ENCODE measurements around the gene KCNMA1.

DNA sequence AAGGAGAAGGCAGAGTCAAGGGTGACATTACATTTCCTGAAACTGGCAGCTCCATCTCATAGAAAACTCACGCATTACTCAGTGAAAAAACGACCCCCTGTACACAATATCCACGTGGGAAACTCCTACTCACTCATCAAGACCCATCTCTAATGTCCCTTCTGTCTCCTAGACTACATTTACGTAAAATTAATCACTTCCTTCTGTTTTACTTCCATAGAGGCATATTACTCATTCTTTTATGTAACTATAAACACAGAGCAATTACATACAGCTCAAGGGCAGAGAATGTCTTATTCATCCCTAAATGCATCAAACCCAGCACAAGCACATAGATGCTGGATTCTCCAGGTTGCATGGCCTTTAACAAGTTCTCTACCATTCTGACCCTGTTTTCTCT, 281.8 kb downstream of the KCNMA1 start:
- TF ChIP-seq, protein P1, sequence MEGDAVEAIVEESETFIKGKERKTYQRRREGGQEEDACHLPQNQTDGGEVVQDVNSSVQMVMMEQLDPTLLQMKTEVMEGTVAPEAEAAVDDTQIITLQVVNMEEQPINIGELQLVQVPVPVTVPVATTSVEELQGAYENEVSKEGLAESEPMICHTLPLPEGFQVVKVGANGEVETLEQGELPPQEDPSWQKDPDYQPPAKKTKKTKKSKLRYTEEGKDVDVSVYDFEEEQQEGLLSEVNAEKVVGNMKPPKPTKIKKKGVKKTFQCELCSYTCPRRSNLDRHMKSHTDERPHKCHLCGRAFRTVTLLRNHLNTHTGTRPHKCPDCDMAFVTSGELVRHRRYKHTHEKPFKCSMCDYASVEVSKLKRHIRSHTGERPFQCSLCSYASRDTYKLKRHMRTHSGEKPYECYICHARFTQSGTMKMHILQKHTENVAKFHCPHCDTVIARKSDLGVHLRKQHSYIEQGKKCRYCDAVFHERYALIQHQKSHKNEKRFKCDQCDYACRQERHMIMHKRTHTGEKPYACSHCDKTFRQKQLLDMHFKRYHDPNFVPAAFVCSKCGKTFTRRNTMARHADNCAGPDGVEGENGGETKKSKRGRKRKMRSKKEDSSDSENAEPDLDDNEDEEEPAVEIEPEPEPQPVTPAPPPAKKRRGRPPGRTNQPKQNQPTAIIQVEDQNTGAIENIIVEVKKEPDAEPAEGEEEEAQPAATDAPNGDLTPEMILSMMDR (IDR thresholded peaks at IDR 0.05) = no peak
- no peak for TF ChIP-seq POLR2A (IDR thresholded peaks at IDR 0.05; ENCODE audit: low read depth)
